HG03097 (cell line): ENCODE data around the gene STX11.
"Not testable (repeated sequence)": the region's sequence is repeated elsewhere in the genome, so short reads cannot be mapped to it uniquely, and the experiment has no call there.

Source experiments
- ATAC-seq: cut with Tn5 transposase; IDR thresholded peaks from one replicate; pipeline ENCODE4 v1.9.1; 2021; ENCODE audit not compliant: unreplicated experiment, low FRiP score

The STX11 gene

DNA sequence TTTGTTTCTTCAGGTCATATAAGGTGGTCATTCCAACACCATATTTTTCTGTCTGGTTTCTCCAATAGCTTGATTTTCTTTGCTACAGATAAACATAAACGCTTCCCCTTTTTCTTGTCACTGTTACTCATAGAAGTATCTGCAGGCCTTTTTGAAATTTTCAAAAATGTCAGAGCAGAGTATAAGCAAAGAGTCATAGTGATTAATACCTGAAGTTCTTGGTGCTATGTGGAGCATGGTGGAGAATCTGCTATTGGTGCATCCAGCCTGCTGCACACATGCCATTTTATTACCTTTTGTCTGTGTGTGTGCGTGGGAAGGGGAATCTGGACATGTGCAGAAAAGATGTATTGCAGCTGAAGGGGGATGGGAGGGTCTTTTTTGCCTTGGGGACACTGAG is 19.7 kb downstream of the STX11 start:
- no peak for ATAC-seq

DNA sequence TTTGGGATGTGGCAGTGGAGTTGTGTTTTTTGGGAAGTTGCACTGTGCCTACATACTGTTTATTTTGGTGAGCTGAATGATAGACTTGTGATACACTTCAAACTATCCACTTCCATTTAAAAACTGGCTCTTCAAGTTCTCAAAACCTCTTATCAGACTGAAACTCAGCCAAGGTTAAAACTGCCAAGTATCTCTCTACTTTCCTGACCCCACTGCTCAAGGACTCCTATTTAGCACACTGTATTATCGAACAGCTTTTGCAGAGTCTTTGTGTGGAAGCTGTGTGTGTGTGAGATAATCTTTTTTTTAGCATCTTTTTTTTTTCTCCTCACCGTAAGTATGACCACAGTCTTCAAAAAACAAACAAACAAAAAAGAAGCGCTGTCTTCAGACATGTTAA is 21.1 kb downstream of the STX11 start:
- no peak for ATAC-seq

DNA sequence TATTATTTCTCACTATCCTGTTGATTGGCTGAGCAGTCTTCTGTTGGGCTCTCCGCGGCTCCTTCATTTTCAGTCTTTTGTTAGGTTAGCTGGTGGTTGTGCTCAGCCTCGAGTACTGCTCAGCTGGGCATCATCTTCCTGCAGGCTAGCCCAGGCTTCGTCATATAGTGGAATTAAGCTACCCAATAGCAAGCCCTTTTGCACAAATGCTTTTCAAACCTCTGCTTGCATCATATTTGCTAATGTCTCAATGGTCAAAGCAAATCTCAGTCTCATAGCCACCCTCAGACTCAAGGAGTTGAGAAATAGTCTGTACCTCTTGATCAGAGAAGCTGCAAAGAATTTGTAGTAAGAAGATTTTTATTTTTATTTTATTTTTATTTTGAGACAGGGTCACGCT is 23.7 kb downstream of the STX11 start:
- no peak for ATAC-seq

DNA sequence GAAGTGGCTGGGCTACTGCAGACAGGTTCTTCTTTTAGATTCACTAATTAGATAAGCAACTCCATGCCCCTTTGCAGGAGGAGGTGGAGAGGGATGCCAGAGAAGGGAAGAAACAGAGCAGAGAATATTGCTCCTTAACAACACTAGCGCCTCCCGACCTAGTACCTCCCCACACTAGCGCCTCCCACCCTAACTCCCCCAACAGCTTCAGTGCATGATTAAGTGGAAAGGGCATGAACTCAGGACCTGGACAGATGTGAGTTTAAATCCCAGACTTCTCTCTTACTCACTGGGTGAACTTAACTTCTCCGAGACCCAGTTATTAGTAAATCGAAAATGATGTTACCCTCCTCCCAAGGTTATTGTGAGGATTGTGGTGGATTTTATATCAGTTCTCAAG is 25.7 kb downstream of the STX11 start:
- ATAC-seq, result no peak

DNA sequence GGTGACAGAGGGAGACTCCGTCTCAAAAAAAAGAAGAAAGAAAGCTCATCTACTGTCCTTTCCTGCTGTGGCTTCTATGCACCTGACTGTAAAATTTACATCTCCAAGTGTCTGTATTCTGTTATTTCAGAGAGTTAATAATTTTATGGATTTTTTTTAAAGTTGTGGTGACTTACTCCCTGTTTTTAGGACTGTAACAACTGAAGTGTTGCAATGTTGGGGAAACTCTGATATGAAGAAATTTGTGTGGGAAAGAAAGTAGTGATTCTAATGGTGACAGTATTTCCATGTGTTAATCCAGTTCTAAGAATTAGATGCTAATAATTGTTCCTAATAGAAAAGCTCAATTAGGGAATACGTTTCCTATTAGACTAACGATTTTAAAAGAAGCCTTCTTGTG is 27.4 kb downstream of the STX11 start:
- ATAC-seq, result no peak

DNA sequence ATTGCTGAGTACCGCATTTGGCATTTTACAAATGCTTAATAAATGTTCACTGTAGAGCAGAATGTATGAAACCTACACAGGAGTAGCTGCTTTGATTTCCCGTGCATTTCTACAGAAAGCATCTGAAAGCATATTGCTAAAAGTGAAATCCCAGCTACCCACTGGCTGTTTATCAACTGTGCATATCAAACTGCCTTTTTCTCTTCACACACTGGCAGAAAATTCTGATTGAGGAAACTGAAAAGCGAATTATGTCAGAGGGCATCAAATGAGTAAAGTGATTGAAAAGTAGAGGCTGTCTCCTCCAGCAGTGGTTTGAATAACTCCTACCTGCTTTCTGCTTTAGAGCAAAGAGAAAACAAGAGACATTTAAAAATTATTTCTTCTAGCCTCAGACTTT is 28.0 kb downstream of the STX11 start:
- ATAC-seq, result no peak

DNA sequence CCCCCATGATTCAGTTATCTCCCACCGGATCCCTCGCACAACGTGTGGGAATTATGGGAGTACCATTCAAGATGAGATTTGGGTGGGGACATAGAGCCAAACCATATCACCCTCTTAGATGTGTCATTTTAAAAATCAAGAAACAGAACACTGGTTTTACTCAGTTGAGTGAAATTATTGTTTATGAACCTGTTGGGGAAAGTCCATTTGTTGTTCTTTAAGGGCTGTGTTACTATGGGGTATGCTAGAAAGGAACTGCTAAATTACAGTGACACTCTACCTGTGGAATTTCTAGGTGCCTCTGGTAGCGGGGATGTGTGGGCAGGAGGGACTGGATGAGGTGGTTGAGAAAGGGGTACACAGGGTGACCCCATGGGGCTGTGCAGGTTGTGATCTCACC is 28.9 kb downstream of the STX11 start:
- ATAC-seq, result no peak

DNA sequence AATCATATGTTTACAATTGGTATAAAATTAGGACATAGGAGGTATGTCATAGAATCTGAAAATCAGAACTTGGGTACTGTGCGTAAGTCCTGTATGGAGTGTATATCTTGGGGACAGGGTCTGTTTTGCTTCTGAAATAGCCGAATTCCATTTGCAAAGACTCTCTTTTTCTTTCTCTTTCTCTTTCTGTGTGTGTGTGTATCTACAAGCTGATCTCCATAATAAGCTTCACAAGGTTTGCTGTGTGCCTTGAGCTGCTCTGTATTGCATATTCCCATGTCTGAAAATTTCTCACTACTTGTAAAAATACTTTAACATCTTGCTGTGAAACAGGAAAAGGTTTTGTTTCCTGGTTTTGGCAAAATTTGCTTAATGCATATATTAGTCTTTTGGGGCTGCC is 29.5 kb downstream of the STX11 start:
- ATAC-seq, result no peak

DNA sequence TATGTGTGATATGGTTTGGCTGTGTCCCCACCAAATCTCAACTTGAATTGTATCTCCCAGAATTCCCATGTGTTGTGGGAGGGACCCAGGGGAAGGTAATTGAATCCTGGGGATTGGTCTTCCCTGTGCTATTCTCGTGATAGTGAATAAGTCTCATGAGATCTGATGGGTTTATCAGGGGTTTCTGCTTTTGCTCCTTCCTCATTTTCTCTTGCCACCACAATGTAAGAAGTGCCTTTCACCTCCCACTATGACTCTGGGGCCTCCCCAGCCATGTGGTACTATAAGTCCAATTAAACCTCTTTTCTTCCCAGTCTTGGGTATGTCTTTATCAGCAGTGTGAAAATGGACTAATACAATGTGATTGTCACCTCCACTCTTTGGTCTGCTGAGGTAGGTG is 30.0 kb downstream of the STX11 start:
- ATAC-seq, result not testable (repeated sequence)

DNA sequence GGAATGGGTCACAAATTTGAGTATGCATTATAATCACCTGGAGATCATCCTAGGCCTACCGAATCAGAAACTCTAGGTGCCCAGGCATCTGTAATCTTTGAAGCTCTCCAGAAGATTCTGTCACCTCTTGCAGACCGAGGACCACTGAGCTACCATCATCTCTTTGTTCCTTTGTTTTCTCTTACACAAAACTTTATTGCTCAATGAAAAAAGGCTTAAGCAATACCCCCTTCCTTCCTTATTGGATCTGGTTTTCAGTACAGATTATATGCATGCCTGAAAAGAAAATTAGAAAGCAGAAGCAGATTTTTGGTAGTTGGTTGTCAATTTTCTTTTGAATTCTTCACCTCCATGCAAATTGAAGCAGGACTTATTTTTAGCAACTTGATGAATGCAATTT is 31.3 kb downstream of the STX11 start:
- no peak for ATAC-seq

DNA sequence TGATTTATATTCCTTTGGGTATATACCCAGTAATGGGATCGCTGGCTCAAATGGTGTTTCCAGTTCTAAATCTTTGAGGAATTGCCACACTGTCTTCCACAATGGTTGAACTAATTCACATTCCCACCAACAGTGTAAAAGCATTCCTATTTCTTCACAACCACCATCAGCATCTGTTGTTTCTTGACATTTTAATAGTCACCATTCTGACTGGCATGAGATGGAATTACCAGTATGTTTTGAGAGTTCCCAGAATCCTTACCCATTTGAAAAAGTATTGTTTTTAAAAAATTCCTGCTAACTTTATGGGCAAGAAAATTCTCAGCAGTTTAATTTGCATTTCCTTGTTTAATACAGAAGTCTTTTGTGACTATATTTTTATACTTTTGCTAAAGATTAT is 33.9 kb downstream of the STX11 start:
- not testable (repeated sequence) for ATAC-seq

DNA sequence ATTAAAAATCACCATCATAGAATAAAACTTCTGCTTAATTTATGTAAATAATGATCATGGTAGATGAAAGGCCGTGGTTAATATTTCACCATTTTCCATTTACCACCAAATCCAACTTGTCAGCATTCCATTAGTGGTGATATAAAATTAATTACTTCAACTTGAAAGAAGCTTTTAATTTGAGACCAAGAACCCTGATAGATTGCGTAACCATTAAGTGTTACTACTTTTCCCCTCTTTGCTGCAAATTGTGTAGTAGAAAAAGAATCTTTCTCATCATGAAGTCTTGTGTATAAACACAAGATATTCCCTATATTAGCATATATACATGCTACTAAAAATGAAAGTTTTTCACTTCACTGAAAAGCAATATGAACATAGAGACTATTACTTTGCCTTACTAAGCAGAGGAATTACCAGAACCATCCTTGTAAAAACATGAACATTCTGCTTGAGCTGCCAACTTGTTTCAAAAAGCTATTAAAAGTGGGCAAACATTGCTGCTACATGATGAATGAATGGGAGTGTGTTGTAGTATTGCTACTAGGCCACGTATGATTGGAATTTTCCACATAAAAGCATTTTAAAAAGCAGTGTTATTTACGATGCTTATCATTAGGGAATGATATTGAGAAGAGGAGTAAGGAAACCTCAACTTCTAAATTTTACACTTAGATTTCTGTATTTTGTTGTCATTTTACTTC is 35.0 kb downstream of the STX11 start:
- no peak for ATAC-seq

DNA sequence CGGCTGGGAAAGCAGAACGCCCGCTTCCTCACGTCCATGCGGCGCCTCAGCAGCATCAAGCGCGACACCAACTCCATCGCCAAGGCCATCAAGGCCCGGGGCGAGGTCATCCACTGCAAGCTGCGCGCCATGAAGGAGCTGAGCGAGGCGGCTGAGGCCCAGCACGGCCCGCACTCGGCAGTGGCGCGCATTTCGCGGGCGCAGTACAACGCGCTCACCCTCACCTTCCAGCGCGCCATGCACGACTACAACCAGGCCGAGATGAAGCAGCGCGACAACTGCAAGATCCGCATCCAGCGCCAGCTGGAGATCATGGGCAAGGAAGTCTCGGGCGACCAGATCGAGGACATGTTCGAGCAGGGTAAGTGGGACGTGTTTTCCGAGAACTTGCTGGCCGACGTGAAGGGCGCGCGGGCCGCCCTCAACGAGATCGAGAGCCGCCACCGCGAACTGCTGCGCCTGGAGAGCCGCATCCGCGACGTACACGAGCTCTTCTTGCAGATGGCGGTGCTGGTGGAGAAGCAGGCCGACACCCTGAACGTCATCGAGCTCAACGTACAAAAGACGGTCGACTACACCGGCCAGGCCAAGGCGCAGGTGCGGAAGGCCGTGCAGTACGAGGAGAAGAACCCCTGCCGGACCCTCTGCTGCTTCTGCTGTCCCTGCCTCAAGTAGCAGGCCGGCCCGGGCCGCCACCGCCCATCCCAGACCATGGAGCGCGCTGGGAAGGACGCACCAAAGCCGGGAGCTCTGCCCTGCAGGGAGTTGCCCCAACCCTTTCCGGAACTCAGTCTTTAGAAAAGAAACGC is 36.7 kb downstream of the STX11 start:
- ATAC-seq, result no peak

DNA sequence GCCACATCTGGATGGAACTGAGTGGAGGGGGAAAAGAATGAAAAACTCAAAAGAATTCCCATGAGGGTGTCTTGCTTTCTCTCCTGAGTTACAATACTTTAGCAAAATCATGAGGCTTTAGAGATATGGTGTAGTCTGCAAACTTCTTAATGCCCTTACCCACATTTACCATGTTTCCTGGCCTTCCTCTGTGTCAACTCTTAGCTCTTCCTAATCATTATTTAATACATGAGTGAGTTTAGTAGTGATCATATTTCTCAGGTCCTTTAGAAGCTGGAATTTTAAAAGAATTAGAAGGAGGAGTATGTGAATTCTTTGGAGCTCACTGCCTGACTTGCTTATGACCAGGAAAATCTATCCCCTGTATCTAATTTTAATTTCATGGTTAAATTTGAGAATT is 39.0 kb downstream of the STX11 start:
- ATAC-seq, result no peak

DNA sequence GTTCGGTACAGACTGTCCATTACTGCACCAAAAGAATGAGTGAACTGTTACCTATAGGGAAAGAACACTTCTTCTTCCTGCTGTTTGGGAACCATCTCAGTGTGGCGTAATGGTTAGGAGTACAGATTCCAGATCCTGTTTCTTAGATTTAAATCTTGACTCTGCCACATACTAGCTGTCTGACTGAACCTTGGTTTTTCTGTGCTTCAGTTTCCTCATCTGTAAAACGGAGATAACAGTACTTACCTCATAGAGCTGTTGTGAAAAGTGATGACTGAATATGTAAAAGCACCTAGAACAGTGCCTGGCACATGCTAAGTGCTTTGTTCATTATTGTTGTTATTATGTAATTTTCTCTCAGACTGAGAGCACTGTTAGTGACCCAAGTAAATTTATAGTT is 39.8 kb downstream of the STX11 start:
- no peak for ATAC-seq

DNA sequence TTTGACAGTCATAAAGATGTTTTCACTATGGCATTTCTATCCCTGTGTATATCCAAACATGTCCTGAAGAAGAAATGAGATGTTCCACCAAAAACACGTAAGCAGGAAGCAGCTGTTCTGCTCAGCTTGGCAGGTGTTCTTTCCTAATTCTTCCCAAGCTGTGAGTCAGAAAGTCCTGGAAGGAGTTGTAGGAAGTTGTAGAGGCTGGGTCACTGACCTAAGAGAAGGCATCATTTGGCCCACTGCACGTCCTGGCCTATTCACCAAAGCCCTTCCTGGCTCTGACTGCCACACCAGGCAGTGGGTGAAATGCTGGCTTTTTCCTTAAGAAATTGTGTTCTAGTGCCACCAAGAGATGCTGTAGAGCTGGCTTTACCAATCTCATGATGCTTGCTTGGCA is 40.3 kb downstream of the STX11 start:
- ATAC-seq, result no peak

DNA sequence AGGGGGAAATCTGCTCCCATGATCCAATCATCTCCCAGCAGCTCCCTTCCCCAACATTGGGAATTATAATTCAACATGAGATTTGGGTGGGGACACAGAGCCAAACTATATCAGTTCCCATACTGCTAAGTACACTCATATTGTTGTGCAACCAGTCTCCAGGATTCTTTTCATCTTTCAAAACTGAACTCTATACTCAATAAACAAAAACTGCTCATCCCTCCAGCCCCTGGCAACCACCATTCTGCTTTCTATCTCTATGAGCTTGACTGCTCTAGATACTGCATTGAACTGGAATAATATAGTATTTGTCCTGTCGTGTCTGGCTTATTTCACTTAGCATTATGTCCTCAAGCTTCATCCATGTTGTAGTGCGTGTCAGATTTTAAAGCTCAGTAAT is 42.9 kb downstream of the STX11 start:
- ATAC-seq, result no peak

DNA sequence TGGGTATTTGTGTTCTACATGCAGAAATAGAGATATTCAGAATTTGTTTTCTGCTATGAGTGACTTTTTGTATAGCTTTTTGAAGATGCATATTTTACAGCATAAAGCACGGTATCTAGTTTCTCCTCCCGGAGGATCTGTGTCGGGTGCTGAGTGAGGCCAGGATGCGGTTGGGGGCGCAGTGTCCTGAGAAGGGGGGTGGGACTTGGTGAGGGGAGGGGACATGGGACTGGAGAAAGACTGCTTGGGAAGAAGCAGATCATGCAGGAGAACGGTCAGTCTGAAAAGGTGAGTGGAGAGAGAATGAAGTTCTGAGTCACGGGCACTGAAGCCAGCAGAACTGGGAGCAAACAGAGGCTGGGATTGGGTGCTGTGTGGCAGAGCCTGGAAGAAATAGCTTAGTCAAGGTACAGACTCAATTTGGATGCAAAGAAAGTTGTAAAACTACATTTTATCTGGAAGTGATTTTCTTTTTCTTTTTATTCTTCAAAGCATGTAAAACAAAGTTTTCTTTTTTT is 44.0 kb downstream of the STX11 start:
- no peak for ATAC-seq

DNA sequence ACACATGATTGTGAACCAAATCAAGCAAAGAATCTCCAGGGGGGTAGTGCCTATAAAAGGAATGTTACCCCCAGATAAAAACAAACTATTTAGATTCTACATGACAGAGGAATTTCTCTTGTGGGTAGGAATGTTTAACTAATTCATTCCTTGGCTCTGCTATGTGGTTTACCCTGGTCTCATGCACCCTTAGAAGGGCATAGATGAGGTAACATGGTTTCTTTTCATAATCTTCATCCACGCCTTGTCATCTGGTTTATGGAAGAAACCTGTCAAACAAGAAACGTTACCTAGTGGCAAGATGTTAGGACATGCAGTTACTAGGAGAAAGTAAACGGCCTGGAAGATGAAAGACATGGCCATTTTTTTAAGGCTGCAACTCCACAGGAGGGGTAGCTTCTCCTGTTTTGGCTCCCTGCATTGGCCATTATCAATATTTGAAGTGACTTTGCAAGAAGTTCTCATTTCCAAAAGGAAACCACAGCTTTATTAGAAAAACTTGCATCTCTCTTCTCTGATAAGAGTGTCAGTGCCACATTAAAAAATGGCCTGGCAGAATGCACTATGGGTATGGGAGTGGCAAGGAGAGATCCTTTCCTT is 45.5 kb downstream of the STX11 start:
- no peak for ATAC-seq

DNA sequence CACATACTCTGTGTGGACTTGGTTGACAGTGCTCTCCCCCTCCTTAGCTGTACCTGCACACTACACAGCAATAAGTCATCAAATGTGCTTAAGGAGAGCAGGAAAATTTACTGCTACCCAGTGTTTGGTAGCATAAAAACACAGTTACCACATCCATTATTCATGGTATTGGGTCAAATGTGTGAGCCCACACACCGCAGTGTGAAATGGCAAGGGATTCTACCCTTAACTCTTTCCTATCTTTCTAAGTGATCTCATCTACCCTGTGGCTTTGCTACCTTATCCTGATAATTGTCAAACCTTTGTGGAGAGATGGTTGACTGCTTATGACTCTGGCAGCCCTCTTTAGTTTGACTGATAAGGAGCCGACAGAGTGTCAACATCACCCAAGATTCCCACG is 47.6 kb downstream of the STX11 start:
- no peak for ATAC-seq

DNA sequence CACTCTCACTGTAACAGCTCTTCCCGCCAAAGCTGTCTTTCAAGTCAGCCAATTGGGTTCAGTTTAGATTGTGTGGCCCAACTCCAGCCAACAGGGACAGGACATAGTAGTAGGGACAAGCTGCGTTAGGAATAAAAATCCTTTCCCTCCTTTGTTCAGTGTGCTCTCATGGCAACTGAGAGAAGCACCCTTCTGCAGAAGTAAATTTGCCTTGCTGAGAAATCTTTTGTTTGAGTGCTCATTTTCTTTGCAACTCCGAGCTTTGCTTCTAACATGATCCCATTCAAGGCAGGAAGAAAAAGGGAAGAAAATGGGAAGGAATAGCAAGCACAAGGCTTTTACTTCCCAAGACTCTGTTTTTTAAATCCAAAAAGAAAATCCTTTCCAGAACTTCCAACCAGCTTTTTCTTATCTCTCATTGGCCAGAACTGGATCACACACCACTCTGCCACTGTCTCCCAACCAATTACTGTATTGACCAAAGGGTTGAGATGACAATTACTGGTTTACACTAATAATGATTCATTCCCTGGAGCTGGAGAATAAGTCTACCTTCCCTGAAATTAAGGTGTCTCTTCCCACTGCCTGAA is 52.7 kb downstream of the STX11 start:
- no peak for ATAC-seq
